Tibial nerve (tissue), 4 donors: ENCODE measurements around the gene GPR139. TPM values are rescaled to one million over a fixed set of nuclear protein-coding genes. Genes with fewer than 3 reads are reported as not detected.

ENCODE experiments used
- DNase-seq, 2 donors: peaks; one replicate each; pipeline ENCODE4 v3.0.0-alpha.2; 2019; ENCODE audit warnings: low spot score in 2 of 2
- H3K27ac ChIP-seq, 4 donors: fragments of 200-600 bp; sonication (generic) in 3 of 4; one replicate each; pipeline ENCODE4 v1.5.1; 2017 to 2019; ENCODE audit warnings: mild to moderate bottlenecking in 1 of 4
- H3K27me3 ChIP-seq, 2 donors: fragments of 200-600 bp; sonication (generic) in 1 of 2; one replicate each; pipeline versions ENCODE4 v1.5.1 to v1.6.0; 2017 to 2019
- H3K36me3 ChIP-seq, 3 donors: fragments of 200-600 bp; sonication (generic); one replicate each; pipeline ENCODE4 v1.5.1; 2018 to 2019
- H3K4me1 ChIP-seq, 4 donors: fragments of 200-600 bp; sonication (generic) in 3 of 4; one replicate each; pipeline ENCODE4 v1.5.1; 2017 to 2019
- H3K4me3 ChIP-seq, 4 donors: fragments of 200-600 bp; sonication (generic) in 3 of 4; one replicate each; pipeline ENCODE4 v1.5.1; 2017 to 2019; ENCODE audit warnings: mild to moderate bottlenecking in 1 of 4, moderate library complexity in 1 of 4
- H3K9me3 ChIP-seq, 4 donors: fragments of 200-600 bp; sonication (generic) in 3 of 4; one replicate each; pipeline ENCODE4 v1.5.1; 2017 to 2019
- EP300 ChIP-seq, 2 donors: sonication (generic); formaldehyde crosslinking; IDR thresholded peaks; one replicate each; pipeline ENCODE4 v1.6.1; 2017; ENCODE audit warnings: antibody characterized with exemption in 2 of 2, mild to moderate bottlenecking in 1 of 2
- POLR2A ChIP-seq, 2 donors: fragments of 450-650 bp; IDR thresholded peaks; one replicate each; pipeline ENCODE4 v1.6.1; 2017; ENCODE audit warnings: antibody characterized with exemption in 2 of 2, mild to moderate bottlenecking in 2 of 2, moderate library complexity in 2 of 2
- WGBS, 2 donors: methylation state at CpG; one replicate each; pipeline ENCODE4 v1.1.5; 2018; 5-methylcytosine and 5-hydroxymethylcytosine counted together
- total RNA-seq, 4 donors: library from RNA; depleted of rRNA; stranded (reverse); fragments of >200 nt; gene quantifications; one replicate each; pipeline ENCODE4 v1.1.0, GENCODE V29; 2016
- TF ChIP-seq, protein P1 (sequence below), 5 experiments: fragments of 200-600 bp in 3 of 5; fragments of 450-650 bp in 2 of 5; sonication (generic) in 3 of 5; IDR thresholded peaks; one replicate each; pipeline ENCODE4 v1.5.1; 2016 to 2019; ENCODE audit warnings: antibody characterized with exemption in 5 of 5, mild to moderate bottlenecking in 3 of 5, moderate library complexity in 2 of 5

Gene GPR139
- not detected for total RNA-seq

DNA sequence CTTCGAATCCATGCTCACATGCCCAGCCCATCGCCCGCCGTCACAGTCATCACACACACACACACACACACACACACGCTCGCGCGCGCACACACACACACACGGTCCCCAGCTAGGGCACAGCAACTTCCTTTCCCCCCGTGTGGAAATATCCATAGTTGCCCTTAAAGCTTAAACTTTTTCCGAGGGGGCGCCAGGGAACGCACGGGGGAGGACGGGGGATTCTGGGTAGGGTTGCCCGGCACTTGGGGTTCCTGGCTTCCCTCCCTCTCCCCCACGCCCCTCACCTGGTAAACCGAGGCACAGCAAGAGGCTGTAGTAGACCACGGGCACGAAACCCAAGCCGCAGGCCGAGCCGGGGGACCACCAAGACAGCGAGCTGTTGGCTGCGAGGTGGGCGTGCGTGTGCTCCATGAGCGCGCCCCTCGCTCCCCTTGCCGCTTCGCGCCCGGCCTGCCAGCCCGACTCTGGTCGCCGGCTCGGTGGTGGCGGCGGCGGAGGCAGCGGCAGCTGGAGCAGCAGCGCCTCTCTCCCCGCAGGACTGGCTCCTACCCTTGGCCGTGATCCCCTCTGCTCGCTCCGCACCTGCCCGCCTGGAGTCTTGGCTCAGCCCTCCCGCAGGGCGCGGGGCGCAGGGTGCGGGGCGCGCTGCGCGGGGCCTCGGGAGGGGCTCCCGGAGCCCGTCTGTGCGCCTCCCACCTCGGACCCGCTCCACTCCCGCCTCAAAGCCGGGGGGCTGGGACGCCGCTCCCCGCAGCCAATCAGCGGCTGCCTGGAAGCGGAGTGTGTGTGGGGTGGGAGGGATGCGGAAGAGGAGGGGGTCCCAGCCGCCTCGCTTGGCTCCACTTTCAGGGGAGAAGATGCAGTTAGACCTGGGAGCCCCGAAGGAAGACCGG, at the start of gene GPR139:
GPR139 (minus strand) TSS at position 688 of the 896 bp plus-strand sequence; CDS start at position 414, 274 bp downstream.
- Histone ChIP-seq H3K4me1 (peaks cover 0 to 7% (median 0%) of the 10 kb centered on the region in 4 donors), H3K9me3 (peaks cover 0 to 4% (median 0%) of the 10 kb centered on the region in 4 donors), H3K27me3 (peaks cover 0 to 35% of the 10 kb centered on the region in 2 donors), H3K36me3 (no peaks in the 10 kb centered on the region), H3K27ac (no peak within 1 kb of the TSS), H3K4me3 (no peak within 1 kb of the TSS)
- TF ChIP-seq EP300 (IDR thresholded peaks at IDR 0.05) (no peak), POLR2A (IDR thresholded peaks at IDR 0.05) (no peak)
- TF ChIP-seq, protein P1, sequence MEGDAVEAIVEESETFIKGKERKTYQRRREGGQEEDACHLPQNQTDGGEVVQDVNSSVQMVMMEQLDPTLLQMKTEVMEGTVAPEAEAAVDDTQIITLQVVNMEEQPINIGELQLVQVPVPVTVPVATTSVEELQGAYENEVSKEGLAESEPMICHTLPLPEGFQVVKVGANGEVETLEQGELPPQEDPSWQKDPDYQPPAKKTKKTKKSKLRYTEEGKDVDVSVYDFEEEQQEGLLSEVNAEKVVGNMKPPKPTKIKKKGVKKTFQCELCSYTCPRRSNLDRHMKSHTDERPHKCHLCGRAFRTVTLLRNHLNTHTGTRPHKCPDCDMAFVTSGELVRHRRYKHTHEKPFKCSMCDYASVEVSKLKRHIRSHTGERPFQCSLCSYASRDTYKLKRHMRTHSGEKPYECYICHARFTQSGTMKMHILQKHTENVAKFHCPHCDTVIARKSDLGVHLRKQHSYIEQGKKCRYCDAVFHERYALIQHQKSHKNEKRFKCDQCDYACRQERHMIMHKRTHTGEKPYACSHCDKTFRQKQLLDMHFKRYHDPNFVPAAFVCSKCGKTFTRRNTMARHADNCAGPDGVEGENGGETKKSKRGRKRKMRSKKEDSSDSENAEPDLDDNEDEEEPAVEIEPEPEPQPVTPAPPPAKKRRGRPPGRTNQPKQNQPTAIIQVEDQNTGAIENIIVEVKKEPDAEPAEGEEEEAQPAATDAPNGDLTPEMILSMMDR (IDR thresholded peaks at IDR 0.05): no peak
- 3% methylated on average over 24 to 48 of the region's 76 CpGs for WGBS, 2 donors
- no peak for DNase-seq

GRCh38 chr16:20122011-20122410, 48.3 kb upstream of the GPR139 start:
- WGBS, 2 donors: 63 to 70% methylated on average over 8 of the region's 8 CpGs
- TF ChIP-seq POLR2A (IDR thresholded peaks at IDR 0.05) (no peak), EP300 (IDR thresholded peaks at IDR 0.05) (no peak)
- TF ChIP-seq, protein P1 (IDR thresholded peaks at IDR 0.05): no peak
- Histone ChIP-seq H3K9me3 (peaks cover 0 to 15% (median 0%) of the 10 kb centered on the region in 4 donors), H3K4me1 (no peaks in the 10 kb centered on the region), H3K4me3 (no peak overlapping the region), H3K27me3 (no peaks in the 10 kb centered on the region), H3K27ac (no peak overlapping the region), H3K36me3 (no peaks in the 10 kb centered on the region)
- no peak for DNase-seq

GRCh38 chr16:20114356-20114755, 40.7 kb upstream of the GPR139 start:
- H3K9me3 ChIP-seq: peaks cover 0 to 4% (median 0%) of the 10 kb centered on the region in 4 donors
- no peak for DNase-seq

DNA sequence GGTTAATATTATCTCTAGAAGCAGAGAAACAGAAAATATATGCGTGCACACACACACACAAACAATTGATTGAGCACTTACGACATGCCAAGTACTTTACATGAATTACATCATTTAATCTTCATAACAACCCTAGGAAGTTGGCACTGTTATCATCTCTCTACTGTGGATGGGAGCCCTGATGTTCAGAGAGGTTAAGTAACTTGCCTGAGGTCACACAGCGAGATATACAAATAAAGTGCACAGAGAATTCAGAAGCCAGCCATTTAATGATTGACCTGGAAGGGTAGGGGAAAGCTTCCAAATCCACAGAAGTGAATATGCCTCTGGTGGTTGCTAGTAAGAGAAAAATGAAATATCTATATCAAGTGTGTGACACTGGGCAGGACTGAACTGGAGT, 37.5 kb upstream of the GPR139 start:
- Histone ChIP-seq H3K27me3 (no peaks in the 10 kb centered on the region), H3K36me3 (no peaks in the 10 kb centered on the region), H3K9me3 (no peaks in the 10 kb centered on the region), H3K27ac (no peak overlapping the region), H3K4me3 (no peak overlapping the region), H3K4me1 (no peaks in the 10 kb centered on the region)
- DNase-seq: no peak
- WGBS, 2 donors: 79 to 84% methylated on average over 3 of the region's 3 CpGs
- TF ChIP-seq POLR2A (IDR thresholded peaks at IDR 0.05) (no peak), EP300 (IDR thresholded peaks at IDR 0.05) (no peak)
- TF ChIP-seq, protein P1 (IDR thresholded peaks at IDR 0.05): no peak

More at GRCh38 chr16:20114356-20114755, 40.7 kb upstream of the GPR139 start:
- 69 to 71% methylated on average over 8 of the region's 8 CpGs for WGBS, 2 donors
- Histone ChIP-seq H3K4me3 (no peak overlapping the region), H3K27ac (no peak overlapping the region), H3K27me3 (no peaks in the 10 kb centered on the region), H3K36me3 (no peaks in the 10 kb centered on the region), H3K4me1 (no peaks in the 10 kb centered on the region)
- TF ChIP-seq EP300 (IDR thresholded peaks at IDR 0.05) (no peak), POLR2A (IDR thresholded peaks at IDR 0.05) (no peak)
- TF ChIP-seq, protein P1 (IDR thresholded peaks at IDR 0.05): no peak

DNA sequence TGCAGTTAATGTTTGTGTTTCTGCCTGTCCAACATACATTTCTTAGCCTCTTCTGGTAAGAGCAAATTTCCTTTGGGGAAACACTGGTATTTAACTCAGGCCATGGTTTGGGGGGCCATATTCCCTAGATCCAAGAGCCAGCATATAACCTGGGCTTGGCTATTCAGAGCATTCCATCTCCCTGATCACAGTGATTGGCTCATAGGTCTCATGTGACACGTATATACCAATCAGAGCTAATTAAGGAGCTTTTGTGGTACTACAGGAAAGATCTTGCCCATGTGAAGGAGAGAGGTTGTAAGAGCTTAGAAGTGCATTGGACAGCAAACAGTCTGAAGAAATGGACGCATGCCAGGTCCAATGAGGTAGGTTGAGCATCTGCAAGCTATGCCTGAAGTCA, 33.4 kb upstream of the GPR139 start:
- Histone ChIP-seq H3K4me3 (no peak overlapping the region), H3K4me1 (no peaks in the 10 kb centered on the region), H3K9me3 (no peaks in the 10 kb centered on the region), H3K27me3 (no peaks in the 10 kb centered on the region), H3K27ac (no peak overlapping the region), H3K36me3 (no peaks in the 10 kb centered on the region)
- 77 to 83% methylated on average over 2 of the region's 2 CpGs for WGBS, 2 donors
- TF ChIP-seq, protein P1 (IDR thresholded peaks at IDR 0.05): no peak
- TF ChIP-seq POLR2A (IDR thresholded peaks at IDR 0.05) (no peak), EP300 (IDR thresholded peaks at IDR 0.05) (no peak)
- DNase-seq: no peak
